Measurements from ENCODE around the gene NKX3-2. TPM values are rescaled to one million over a fixed set of nuclear protein-coding genes. Genes with fewer than 3 reads are reported as not detected.

The NKX3-2 gene
- polyA plus RNA-seq, 3 donors: 0.04 TPM; not detected in 2

DNA sequence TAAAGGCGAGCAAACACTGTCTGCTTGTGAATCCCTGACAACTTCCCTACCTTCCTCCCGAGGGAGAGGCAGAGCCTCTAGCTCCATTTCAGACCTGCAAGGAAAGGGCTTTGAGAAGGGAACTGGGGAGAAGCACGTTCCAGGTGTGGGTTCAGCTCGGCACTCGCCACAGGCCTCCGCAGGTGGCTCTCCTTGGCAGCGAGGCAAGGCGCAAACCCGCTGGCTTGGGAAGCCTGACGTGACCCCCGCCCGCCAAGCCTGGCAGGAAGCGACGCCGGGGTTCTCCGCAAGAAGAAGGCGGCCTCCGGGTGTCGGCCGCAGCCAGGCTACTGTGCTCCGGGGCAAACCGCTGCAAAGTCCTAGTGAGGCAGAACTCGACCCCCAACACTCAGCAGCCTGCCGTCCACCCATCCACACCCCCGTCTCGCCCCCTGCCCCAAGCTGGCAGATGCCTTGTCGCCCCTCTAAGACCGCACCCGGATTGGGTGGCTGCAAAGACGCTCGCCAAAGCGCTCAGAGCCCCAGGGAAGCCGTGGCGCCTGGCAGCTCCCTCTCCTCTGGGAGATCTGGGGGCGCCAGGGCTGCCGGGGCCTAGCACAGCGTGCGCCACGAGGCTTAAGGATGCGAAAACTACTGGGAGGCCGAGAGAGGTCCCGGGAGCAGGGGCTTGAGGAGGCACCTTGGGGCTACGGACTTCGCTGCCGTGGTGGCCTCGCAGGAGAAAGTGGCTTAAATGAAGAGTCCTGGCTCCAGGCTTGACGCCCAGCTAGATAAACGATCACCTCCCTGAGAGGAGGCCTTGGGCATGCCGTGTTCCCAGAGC, 21.8 kb downstream of the NKX3-2 start:
- no peak for DNase-seq (ENCODE audit: extremely low read depth in 1 of 11, low read depth in 9 of 11, low spot score in 4 of 11)

DNA sequence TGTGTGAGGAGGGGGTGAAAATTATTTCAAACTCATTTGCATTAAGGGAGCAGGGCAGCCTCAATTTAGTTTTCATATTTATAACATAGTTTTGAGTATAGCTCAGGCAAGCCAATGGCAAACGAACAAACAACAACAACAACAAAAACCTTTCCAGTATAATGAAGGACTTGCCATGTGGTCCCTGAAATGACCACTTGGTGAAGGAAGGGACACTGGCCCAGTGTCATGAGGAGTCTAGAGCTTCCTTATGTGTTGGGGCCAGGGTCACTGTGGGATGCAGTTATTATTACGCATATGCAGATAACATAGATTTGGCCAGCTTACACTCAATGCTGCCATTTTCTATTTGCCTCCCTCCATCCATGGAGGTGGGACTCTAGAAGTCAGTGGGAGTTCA, 23.3 kb downstream of the NKX3-2 start:
- no peak for DNase-seq (ENCODE audit: extremely low read depth in 1 of 11, low read depth in 9 of 11, low spot score in 4 of 11)

DNA sequence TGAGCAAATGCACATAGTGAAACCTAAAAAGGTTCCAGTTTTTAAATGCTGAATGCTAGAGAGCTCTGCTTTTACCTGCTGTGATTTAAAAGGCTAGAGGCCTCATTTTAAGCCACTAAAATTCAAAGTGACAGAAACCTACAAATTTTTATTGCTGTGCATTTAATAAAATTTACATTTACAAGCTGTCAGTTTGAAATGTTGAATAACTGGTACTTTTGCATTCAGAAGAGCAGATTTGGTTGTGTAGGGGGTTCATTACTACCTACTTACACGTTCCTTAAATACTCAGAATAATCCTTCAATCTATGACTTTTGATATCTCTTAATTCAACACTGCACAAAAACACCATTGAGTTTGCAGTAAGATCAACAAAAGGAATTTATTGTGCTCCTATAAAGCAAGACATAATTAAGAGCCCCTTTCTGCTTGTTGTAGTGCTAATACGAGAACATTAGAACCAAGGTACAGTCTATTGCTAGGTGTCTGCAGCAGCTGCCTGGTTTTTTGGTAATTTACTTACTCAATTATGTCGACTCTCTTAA, 27.9 kb downstream of the NKX3-2 start:
- DNase-seq (ENCODE audit: extremely low read depth in 1 of 11, low read depth in 9 of 11, low spot score in 4 of 11): no peak

DNA sequence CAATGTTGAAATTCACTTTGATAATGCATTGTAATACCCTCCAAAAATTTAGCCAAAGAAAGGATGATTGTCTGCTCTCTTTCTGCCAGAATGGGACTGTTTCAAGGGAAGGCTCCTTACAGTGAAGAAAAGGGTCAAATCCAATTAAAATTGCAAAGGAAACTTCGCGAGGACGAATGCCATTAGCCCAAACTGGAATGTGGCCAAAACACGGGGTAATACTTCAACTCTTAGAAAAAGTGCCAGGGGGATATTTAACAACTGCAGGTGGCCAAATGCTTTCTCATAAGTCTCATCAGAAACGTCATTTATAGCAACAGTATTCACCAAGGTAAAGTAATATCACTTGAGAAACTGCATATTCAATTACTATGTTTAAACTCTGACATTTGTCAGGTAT, 29.0 kb downstream of the NKX3-2 start:
- no peak for DNase-seq (ENCODE audit: extremely low read depth in 1 of 11, low read depth in 9 of 11, low spot score in 4 of 11)

DNA sequence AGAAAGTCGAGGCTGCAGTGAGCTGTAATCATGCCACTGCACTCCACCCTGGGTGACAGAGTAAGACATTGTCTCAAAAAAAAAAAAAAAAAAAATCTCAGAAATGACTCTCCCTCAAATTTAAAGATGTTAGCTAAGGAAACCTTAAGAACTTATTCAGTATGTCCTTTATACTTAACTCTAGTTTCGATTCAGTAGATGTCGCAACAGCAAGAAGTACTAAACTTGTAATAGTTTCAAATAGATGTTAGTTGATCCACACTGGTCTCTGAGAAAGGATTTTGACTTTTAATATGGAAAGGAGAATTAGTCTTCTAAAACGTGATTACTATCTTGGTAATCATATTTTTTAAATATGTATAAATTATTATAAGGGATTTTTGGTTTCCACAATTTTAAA, 29.6 kb downstream of the NKX3-2 start:
- DNase-seq (ENCODE audit: extremely low read depth in 1 of 11, low read depth in 9 of 11, low spot score in 4 of 11): no peak

DNA sequence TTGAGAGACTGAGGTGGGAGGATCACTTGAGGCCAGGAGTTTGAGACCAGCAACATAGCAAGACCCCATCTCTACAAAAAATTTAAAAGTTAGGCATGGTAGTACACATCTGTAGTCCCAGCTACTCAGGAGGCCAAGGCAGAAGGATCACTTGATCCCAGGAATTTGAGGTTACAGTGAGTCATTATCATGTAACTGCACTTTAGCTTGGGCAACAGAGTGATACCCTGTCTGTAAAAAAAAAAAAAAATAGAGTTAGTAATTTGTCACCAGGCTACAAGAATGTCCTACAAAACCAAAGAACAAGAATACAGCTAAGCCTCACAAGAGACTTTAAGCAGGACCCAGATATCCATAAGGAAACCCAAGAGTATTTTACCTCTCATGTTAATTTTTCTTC, 33.2 kb downstream of the NKX3-2 start:
- DNase-seq (ENCODE audit: extremely low read depth in 1 of 11, low read depth in 9 of 11, low spot score in 4 of 11): no peak

DNA sequence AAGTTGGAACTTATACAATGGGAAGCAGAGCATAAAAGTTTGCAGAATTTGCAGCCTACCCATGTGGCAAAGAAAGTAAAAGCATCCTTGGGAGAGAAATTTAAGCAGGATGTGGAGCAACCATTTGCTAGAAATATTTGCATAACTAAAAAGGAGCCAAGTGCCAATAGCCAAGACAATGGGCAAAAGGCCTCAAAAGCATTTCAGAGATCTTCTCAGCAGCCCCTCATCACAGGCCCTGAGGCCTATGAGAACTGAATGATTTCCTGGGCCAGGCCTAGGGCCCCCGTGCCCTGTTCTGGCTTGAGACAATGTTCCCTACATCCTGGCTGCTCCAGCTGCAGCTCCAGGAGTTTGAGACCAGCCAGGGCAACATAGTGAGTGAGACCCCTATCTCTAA, 34.9 kb downstream of the NKX3-2 start:
- DNase-seq (ENCODE audit: extremely low read depth in 1 of 11, low read depth in 9 of 11, low spot score in 4 of 11): no peak

DNA sequence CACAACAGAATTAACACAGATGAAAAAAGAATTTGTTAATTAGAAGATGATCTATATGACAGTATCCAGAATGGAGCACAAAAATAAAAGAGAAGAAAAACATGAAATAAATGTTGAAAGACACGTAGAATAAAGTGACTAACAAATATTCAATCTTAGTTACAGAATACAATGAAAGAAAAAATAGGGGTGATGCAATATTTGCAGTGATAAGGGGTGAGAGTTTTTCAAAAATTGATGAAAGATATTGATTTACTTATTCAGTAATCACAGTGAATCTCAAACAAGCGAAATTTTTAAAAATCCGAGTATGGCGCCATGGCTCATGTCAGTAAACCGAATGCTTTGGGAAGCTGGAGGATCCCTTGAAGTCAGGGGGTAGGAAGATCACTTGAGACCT, 39.9 kb downstream of the NKX3-2 start:
- no peak for DNase-seq (ENCODE audit: extremely low read depth in 1 of 11, low read depth in 9 of 11, low spot score in 4 of 11)

DNA sequence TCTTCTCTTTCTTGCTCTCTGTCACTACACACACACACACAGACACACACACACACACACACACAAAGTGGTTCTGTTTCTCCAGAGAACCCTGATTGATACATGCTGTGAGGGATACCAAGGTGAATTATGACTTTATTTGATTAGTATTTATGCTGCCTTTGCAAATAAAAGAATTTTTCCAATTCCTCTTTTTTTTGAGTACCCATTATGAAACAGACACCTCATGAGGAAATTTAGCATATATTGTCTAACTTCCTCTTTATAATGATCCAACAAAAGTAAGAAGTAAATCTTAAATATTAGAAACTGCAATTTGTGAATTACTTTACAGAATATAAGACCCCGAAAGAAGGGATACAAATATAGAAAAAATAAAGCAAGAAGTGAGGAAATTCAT, 45.8 kb downstream of the NKX3-2 start:
- DNase-seq (ENCODE audit: extremely low read depth in 1 of 11, low read depth in 9 of 11, low spot score in 4 of 11): no peak

DNA sequence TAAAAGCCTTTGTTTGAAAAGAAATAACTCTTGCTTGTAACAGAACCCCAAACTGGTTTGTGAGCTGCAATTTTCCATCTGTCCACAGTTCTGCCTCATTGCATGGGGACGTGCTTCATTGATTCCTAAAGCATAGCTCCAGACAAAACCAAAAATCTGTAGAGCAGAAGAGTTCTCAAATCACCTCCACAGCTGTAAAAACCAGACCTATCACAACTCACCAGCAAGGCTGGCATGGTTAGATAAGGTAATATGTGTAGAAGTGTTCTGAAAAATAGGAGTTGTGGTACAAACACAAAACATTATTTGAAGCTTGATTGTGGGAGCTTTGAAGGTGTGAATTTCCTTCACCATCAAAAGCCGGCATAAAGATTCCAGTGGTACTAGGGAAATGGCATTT, 47.7 kb downstream of the NKX3-2 start:
- DNase-seq (ENCODE audit: extremely low read depth in 1 of 11, low read depth in 9 of 11, low spot score in 4 of 11): no peak

DNA sequence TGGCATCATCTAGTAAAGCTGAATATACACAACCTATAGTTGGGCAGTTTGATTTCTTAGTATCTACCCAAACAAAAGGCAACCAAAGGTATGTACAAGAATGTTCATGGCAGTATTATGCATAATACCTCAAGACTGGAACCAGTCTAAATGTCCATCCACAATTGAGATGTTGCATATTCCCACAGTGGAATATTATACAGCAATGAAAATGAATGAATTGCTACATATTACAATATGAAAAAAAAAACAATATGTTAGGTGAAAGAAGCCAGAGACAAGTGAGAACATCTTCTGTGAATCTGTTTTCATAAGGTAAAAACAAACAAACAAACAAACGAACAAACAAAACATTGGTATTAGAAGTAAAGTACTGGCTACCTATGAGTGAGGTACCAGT, 48.6 kb downstream of the NKX3-2 start:
- DNase-seq (ENCODE audit: extremely low read depth in 1 of 11, low read depth in 9 of 11, low spot score in 4 of 11): no peak

DNA sequence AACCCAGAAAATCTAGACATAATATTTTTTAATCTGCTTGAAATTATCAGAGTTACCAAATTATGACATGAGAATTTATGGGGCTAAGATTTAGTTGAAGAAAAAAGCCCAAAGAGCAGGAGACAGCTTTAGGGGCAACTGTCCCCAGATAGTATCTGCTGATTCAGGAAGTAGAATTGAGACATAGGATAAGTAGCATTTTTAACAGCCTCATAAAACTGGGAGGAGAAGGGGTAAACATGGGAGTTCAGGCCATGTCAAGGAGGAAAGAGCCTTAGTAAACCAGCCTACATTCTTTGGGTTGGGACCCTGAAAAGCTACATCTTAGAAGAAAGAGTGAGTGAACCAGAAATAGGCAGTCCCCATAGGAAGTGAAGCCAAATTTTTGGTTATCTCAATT, 50.5 kb downstream of the NKX3-2 start:
- DNase-seq (ENCODE audit: extremely low read depth in 1 of 11, low read depth in 9 of 11, low spot score in 4 of 11): no peak

DNA sequence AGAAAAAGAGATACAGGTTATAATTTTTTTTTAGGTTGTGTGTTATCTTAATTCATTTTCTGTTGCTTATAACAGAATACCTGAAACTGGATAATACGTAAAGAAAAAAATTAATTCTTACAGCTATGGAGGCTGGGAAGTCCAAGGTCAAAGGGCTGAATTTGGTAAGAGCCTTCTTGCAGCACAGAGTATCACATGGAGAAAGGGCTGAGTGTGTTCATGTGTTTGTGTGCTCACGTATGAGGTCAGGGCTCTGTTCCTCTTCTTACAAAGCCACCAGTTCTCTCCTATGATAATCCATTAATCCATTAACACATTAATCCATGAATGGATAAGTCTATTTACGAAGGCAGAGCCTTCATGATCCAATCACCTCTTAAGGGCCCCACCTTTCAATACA, 51.6 kb downstream of the NKX3-2 start:
- DNase-seq (ENCODE audit: extremely low read depth in 1 of 11, low read depth in 9 of 11, low spot score in 4 of 11): no peak

Other genes starting within 250 kb of the NKX3-2 start
- 10 to 100 TPM; 30.0 to 35.3 (median 34.4) TPM for gene RAB28, start 60.2 kb downstream of the NKX3-2 start, polyA plus RNA-seq (ENCODE audit: insufficient read length in 3 of 3)
- gene BOD1L1, start 83.2 kb upstream of the NKX3-2 start, polyA plus RNA-seq (ENCODE audit: insufficient read length in 3 of 3): 10 to 100 TPM; 53.7 to 74.1 (median 63.5) TPM